Activated CD8-positive, alpha-beta memory T cell treated with anti-CD3 and anti-CD28 coated beads, Interleukin-2, amount 50 U/mL, for 48 hours (primary cell): ENCODE measurements around the gene RGS21.
"Not testable (repeated sequence)": the region's sequence is repeated elsewhere in the genome, so short reads cannot be mapped to it uniquely, and the experiment has no call there.

Experiments
- DNase-seq: peaks from one replicate; pipeline ENCODE4 v3.0.0-alpha.2; 2020

Gene RGS21, protein sequence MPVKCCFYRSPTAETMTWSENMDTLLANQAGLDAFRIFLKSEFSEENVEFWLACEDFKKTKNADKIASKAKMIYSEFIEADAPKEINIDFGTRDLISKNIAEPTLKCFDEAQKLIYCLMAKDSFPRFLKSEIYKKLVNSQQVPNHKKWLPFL

DNA sequence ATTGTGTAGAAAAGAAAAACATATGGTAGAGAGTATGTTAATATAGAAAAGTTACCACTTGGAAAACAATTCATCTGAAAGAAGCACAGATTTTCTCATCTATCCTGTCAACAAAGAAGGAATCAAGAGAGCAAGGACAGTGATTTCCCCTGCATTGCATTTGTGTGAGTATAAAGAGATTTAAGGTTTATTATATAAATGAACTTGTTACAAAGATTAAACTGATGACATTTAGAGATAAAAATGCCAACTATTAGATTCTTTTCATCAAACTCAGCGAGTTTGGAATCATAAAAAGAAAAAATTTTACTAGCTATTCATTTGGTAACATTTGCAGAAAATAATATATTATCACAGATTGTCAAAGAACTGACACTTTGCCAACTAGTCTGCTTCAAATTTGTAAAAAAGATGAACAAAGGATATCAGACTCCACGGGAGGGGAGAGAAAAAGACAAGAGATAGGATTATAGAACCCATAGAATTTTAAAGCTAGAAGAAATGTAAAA lies at the start of gene RGS21:
Gene RGS21, plus strand, starts transcription at position 51 of the 509 bp plus-strand sequence. CDS start 26,045 bp downstream, outside the sequence.
- no peak for DNase-seq

DNA sequence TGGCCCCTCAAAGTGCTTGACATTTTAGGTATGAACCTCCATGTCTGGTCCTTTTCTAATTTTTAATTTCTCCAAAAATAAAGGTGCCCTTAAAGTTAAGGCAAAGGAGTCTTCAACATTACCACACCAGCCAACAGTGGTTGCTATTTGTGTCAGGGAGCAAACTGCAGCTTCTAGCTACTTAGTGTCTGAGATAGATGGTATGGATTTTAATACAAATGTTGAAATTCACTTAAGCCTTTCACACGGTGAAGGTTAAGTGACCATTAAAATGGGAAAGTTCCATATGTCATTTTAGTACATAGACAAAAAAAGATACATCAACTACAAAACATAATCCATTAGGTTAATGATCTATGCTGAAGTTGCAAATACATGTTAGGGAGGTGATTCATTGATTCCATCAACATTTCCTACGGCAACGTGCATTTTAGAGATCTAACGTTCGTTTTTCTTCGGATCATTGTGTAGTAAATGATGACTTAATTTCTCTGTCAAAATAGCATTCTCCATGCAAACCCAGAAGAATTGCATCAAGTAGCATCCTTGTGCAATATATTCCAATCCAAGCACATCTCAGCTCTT lies 48.2 kb upstream of the RGS21 start:
- no peak for DNase-seq

DNA sequence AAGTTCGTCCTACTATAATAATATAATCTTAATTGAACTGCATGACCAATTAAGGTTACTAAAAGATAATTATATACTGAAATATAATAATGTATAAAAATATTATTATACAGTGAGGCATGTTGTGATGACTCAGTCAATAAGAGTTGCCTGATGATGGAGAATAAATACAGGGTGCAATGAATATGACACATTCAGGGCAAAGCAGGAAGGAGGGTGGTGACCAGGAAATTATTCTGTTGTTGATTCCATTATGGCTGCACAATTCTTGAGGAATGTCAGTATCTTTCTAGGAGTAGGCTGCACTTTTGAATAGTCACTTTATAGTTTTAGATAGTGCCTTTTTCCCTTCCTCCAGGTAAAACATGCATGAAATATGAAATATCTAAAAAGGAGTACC lies 46.4 kb upstream of the RGS21 start:
- DNase-seq = no peak

DNA sequence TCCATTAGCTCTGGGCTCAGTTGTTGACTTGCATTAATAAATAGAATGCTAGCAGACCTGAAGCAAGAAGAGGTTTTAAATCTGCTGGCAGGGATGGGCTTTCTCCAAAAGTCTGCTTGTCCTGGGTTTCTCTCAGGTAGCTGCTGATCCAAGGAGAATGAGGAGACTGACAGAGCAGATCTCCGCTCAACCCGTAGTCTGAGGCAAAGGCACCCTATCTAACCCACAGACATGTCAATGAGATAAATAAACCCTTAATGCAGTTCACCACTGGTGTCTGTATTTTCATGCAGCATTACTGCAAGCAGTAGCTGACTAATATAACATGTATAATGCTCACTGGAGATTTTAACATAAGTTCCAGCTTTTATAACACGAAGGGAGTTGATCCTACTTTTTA lies 44.1 kb upstream of the RGS21 start:
- no peak for DNase-seq

DNA sequence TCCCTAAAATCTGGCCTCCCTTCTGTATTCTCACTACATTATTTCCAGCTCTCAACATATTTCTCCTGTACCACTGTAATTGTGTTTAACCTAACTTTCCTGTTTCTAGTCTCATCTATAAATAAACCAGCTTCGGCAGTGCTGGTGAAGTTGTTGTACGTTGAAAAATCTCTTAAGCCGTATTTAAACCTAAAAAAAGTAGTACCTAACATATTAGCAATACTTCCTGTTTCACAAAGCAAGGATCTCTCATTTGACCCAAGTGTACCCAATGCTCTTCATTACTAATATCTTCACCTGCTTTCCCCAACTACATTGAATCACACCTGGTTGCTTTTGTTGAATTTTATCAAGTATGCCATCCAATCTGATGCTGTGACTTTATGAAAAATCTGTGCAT lies 42.2 kb upstream of the RGS21 start:
- no peak for DNase-seq

DNA sequence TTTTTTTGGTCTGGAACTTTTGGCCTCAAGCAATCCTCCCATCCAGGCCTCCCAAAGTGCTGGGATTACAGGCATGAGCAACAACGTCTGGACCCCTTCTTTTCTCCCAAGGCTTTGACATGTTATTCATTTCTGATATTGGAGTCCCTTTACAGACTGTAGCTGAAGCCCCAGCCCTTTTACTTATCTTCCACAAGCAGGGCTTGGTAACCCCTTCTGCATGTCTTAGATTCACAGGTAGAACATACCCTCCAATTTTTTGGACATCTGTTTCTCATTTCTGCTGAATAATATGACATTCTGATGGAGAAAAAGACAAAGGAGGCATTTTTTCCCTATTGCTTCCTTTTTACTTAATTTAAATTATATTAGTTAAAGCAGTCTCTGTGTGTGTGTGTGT lies 39.2 kb upstream of the RGS21 start:
- DNase-seq = no peak

DNA sequence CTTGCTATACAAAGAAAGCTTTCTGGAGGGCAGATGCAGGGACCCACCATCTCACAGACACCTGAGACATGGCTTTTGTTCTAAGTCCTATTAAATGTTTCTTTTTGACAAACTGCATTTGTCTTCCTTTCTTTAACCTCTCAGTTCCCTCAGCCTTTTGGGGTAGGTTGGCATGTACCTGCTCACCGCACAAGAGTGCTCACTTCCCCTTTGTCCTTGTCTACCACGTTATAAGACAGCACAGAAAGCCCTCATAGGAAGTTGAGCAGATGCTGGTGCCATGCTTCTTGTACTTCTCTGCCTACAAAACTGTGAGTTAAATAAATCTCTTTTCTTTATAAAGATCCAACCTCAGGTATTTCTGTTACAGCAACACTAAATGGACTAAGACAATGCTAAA lies 31.9 kb upstream of the RGS21 start:
- no peak for DNase-seq

DNA sequence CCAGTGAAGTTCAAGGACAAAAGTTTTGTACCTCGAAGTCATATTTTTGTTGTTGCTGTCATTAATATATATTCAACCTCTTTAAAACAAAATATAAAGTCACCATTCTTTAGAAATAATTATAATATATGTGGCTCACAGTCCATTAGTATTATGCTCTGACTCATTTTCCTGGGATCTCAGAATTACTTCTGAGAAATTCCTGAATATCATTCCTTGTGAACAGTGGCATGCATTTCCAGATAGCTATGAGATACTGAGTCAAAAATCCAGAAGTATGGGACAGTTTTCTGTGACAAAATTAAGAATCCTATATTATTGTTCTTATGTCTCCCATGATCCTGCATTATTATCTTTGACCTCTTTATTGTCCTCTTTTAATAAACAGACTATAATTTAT lies 13.8 kb upstream of the RGS21 start:
- no peak for DNase-seq

DNA sequence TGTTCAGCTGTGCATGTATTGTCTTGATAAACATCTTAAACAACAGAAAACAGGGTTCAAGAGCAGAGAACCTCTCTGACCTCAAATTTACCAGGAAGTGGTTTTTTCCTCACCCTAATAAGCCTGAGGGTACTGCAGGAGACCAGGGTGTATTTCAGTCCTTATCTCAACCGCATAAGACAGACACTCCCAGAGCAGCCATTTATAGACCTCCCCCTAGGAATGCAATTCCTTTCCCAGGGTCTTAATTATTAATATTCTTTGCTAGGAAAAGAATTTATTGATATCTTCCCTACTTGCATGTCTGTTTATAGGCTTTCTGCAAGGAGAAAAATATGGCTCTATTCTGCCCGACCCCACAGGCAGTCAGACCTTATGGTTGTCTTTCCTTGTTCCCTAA lies 8.5 kb upstream of the RGS21 start:
- not testable (repeated sequence) for DNase-seq

DNA sequence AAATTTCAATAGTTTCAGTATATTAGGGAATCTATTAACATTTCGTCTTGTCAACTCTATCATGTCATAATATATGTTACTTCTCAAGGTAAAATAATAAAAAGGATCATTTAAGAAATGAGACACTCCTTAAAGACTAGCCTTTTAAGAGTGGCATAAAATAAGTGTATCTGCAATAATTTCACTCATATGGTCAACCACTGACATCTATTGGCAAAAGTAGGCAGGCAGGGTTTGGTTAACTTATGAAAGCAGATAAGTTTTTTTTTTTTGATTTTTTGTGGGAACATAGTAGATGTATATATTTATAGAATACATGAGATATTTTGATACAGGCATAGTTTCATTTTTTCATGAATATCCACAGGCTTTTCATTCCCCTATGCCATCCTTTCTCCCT lies 5.5 kb upstream of the RGS21 start:
- no peak for DNase-seq

DNA sequence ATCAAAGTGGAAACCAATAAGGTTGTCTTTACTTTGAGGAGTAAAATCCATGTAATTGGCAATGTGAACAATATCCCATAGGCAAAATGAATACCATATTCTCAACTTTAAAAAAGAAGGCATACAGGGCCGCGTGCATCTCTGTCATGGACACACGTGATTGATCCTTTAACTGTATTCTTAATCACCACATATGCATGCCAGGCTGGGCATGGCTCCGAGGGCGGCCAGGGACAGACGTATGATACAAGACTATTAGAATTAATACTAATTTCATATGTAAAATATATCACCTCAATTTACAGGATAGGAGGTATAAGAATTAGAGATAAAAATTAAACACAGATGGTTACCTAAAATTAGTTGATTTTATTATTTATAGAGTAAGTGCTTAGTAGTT lies 11.2 kb downstream of the RGS21 start:
- DNase-seq = no peak

DNA sequence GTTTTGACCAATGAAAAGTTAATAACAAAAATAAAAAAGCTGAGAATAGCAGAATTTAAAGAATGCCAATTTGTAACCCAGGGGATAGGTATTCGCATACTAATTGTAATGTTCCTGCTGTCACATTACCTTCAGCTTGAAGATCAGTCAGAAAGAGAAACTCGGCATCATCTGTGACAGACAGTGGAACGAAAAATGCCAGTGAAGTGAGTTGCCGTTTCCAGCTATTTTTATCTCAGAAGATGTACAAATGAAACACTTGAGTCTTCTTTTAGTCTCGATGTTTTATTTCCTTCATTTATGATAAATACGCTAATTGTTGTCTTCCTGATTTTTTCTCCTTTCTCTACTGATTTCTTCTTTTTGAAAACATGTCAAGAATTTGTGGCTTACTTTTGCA lies 26.1 kb downstream of the RGS21 start:
- no peak for DNase-seq

DNA sequence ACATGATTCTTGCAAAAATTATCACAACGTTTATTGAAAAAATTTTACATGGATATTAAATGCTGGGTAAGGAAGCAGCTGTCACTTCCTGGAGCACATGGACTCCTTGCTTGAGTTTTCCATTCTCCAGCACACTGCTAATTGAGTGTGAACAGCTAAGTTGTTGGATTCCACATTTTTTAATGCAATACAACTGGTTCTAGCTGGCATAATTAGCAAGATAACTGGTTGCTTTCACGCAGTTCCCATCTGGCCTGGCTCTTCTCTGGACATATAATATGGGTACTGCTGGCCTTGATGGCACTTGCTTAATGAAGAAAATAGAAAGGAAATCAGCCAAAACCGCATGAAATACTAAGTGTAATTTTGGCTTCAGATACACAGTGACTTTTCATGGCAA lies 26.6 kb downstream of the RGS21 start:
- no peak for DNase-seq

DNA sequence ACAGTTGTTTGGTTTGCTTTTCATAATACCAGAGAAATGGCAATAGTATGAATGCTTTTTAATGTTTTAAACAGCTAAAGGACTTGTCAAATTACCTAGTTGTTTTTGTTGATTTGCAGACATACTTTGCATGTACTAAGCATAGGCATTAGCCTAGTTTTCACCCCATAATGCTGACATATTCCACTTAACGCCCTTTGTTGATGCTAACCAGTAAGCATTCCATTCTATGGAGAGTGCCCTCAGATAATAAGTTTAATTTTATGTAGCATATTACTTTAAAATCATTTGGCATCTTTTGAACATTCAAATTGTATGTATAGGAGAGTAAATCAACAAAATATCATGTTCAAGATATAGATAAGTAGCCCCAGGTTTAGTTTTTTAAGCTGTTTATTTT lies 32.5 kb downstream of the RGS21 start:
- no peak for DNase-seq

DNA sequence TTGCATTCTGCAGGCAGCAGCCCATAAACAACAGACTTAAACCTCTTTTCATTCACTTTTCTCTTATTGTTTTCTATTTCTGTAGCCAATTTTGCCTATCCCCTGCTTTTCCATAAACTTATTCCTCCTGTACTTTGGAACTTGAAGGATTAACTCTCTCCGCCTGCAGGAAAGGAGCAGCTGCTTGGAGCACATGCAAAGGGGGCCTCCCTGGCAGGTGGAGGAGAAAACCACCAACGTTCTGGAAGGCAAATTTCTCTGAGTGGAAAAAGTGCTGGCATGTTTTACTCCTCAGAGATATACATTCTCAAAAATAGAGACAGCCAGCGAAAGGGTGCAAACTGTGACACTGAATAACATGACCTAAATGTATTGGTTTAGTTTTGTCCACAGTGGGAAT lies 33.6 kb downstream of the RGS21 start:
- DNase-seq = no peak

DNA sequence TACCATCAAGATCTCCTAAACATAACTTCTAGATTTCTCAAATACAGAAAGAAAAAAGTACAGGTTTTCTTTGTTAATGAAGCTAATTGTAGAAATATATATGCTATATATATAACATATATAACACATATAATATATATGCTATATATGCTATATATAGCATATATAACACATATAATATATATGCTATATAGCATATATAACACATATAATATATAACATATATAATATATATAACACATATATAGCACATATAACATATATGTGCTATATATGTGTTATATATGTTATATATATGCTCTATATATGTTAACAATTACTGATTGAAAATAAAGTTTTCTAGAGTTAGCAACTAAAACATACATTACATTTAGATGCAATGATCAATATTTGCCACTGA lies 34.8 kb downstream of the RGS21 start:
- DNase-seq = no peak

DNA sequence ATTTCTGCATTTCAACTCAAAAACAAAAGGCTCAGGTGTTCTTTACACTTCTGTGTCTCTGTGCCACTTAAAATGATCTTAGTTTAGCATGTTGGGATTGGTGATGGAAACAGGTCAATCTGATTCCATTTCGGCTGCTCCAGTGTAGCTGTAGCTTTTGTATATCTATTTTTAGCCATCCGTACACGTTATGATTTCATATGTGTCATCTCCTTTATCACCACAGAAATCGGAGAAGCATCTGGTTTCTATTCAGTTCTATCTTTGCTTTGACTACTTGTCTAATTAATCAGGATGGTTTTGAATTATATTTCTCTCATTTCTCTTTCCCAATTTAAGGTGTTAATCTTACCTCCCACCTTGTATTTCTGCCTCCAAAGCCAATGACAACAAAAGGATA lies 41.1 kb downstream of the RGS21 start:
- DNase-seq = no peak

DNA sequence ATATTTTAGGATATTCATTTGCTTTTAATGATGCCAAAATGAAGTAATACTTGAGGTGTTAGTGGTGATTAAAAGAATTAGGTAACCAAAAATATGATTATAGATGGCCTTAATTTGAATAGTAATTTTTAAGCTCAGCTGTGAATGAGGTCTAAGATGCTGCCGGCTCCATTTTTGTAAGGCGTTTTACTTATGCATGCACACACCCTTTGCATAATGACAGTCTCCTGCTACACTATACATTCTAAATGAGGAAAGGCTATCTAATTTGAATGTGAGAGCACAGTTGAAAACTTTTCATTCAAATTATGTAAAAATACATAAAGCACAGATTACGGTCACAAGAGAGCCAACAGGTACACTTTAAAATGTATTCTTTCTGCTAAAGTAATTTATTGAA lies 41.6 kb downstream of the RGS21 start:
- DNase-seq = no peak

DNA sequence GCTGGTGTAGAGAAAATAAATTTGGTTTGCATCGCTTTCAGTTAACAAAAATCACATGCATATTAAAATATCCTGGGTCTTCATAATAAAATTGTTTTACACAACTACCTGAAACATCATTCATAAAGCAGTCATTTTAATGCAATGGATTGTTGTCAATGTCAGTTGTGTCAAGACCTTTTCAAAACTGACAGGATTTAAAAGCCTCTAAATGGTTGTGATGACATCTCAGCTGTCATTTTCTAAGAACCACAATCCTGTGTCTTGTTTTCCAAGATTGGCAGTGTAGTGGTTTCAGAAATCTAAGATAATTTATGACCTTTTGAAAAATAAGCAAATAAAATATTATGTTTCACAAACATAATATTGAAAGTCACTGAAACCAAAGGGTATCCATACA lies 42.0 kb downstream of the RGS21 start:
- DNase-seq = no peak

DNA sequence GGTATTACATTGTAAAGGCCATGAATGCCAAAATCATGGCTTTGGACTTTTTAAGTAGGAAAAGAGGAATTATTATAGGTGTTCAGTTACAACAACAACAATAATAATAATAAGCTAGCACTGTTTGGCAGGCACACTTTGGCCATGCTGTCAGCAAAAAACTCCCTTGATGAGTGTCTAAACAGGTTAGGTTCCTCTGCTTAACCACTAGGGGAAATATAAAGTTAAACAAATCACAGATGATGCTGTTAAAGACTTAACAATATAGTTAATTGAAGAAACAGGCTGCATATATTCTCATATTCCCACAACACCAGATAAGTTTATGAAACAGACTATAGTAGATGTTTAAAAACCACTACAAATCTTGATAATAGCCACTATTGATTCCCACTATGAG lies 46.4 kb downstream of the RGS21 start:
- no peak for DNase-seq

DNA sequence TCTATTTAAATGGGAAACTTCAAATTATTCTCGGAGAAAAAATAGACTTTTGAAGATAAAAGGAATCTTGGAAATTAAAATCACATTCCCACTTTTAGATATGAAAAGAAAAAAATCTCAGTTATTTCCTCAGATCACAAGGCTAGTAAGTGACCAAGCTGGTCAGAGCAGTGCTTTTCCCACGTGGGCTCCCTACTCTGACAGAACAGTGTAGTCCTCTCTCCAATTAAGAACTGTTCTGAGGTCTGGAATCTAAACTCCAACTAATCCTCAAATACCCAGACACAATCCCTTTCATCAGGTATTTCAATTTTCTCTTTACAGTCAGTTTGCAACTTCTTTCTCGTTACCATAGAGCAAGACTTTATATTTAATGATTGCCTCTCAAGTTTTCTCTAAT lies 50.6 kb downstream of the RGS21 start:
- DNase-seq = no peak

DNA sequence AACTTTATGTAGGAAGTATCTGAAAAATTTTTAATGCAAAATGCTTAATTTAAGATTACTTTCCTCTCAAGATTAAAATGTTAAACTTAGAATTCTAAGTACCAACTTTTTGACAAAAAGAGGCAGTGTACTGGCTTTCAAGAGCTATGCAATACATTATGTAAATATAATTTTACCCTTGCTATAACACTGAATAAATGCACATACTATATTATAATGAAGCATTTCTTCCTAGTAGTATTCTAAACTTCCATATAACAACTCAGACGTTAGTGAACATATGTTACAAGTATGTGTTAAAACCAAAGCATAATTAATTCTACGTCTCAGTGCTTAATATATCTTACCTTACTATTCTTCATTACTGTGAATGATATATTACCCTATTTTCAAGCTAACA lies 58.5 kb downstream of the RGS21 start:
- no peak for DNase-seq

DNA sequence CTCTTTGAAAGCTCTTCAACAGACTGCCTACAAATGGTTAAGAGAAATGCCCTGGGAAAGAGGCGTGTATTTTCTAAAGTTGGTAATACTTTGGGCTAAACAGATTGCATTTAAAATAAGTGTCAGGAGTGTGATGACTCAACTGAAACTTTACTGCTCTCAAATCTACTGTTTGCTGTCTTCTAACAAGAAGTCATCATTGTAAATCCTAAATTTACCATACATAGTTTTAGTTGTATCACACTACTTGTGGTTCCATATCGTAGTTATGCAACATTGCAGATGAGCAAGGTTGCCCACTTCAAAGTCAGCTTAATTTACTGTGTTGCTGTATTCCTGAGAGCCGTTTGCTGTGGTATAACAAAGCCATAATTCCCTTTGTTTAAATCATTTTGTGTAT lies 59.6 kb downstream of the RGS21 start:
- DNase-seq = no peak

DNA sequence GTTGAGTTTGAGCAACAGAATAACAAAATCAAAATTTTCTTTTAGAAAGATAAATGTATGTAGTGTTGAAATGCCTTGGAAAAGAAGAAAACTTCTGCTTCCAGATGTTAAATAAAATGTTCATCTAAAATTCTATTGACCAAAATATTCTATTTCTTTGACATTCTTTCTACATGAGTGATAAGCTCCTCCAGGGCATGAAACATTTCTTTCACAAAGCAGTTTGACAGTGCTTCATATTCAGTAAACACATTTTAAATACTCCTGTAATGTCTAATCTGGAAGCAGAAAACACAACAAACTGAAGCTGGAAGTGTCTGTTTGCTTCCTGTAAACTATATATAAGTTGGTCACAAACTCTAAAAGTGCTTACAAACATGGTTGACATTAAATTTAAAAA lies 61.5 kb downstream of the RGS21 start:
- DNase-seq = no peak

DNA sequence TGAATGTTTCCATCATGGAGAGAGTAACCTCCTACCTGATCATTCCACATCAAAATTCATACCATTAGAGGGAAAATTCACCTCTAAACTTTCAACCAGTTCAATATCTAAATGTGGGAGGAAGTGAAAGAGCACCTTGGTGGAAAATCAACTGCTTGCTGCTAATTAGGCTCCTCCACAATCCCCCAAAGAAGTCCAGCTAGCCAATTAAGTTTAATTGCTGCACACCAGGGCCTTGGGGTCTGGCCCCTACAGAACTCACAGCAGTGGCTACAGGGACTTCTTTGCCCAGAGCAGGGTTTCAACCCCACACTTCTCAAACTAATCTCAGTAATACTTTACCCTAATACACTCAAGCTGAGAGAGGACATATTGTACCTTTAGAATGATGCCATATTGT lies 62.1 kb downstream of the RGS21 start:
- no peak for DNase-seq
